Smooth muscle cell of the brain vasculature (primary cell): ENCODE measurements around the gene CBARP.

Experiments used
- DNase-seq: peaks from one replicate; pipeline ENCODE4 v3.0.0-alpha.2; 2012; ENCODE audit warnings: low read depth, low spot score

Gene CBARP

GRCh38 chr19:1275976-1276627 is 38.3 kb upstream of the CBARP start:
- DNase-seq, result no peak

DNA sequence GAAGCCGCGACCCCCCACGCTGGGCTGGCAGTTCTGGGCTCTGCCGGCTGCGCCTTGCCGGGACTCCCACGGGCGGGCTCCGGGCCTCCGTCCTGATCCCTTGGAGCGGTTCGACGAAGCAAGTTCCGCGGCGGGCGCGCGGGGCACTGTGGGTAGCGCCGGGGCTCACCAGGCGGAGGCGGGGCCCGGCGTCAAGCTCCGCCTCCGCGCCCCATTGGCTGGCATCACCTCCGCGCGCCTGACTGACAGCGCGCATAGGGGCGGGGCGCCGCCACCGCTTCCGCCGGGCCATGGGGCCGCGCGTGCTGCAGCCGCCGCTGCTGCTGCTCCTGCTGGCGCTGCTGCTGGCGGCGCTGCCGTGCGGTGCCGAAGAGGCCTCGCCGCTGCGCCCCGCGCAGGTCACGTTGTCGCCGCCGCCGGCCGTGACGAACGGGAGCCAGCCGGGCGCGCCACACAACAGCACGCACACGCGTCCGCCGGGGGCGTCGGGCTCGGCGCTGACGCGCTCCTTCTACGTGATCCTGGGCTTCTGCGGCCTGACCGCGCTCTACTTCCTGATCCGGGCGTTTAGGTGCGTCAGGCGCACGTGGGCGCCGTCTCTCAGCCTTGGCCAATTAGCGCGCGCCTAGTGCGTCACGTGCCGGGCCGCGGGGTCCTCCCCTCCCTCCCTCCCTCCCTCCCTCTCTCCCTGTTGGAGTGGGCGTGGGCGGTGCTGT is 37.6 kb upstream of the CBARP start, which contains the start of gene FAM174C:
FAM174C (plus strand) TSS at position 271 of the 716 bp plus-strand sequence; CDS start at position 291, 20 bp downstream.
- DNase-seq, result peak; percentile 92

DNA sequence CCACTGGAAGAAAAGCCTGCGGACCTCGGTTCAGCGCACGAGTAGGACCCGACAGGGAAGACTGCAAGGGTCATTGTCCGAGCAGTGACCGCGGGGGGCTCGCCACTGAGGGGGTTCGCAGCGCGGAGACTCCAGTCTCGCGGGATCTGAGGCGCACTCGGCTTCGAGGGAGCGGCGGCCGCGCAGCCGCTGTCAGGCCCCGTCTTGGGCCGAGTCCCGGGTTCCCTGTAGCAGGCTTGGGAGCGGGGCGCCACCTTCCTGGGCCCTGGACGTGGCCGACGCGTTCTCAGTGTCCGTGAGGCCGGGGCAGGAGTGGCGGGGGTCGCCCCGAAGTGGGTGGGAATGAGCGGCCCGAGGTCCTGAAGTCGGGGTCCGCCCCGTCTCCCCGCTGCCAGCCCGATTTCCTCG is 37.1 kb upstream of the CBARP start:
- no peak for DNase-seq

- DNase-seq, result no peak
These were observed 36.5 kb upstream of the CBARP start for GRCh38 chr19:1274081-1274851.

- DNase-seq, result no peak
These were observed 35.6 kb upstream of the CBARP start for GRCh38 chr19:1273263-1274041.

- no peak for DNase-seq
These were observed 34.8 kb upstream of the CBARP start for GRCh38 chr19:1272423-1273262.

- DNase-seq, result no peak
These were observed 34.0 kb upstream of the CBARP start for GRCh38 chr19:1271528-1272422.

- DNase-seq, result no peak
These were observed 33.2 kb upstream of the CBARP start for GRCh38 chr19:1270854-1271527.

- DNase-seq, result no peak
These were observed 32.5 kb upstream of the CBARP start for GRCh38 chr19:1270213-1270853.

DNA sequence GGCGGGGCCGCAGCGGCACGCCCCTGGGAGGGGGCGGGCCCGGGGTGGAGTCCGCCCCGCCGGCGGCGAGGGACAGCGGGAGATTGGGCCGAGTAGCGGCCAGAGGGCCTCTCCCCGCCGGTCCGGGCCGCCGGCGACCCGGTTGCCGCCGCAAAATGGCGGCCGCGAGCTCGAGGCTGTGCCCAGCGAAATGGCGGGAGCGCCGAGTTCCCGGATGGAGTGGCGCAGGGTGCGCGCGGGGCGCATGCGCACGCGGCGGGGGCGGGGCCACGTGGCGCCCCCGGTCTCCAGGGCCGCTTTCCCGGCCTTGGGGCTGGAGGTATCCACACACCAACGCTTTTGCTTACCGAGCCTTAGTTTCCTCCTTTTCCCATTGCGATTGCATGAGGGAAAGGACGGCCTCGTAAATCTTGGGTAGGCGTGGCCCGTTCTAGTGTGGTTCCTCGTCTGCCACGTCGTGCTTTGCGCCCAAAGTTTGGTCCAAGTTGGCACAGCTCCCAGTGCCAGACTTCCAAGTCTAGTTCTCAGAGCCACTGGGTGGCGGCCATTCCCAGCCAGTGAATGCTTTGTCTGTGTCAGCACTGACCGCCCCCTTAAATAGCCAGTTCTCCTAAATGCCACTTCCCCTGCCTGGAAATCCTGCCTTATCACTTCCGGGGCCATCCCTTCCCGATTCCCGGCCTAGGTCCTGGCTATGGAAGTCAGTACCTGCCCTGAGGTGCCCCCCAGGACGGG is 31.8 kb upstream of the CBARP start:
- DNase-seq, result no peak

GRCh38 chr19:1269065-1269477 is 31.3 kb upstream of the CBARP start, which contains the start of gene CIRBP:
Gene CIRBP, plus strand, starts transcription at chr19:1269332. Its CDS starts 1,602 bp downstream, at chr19:1270934.
- DNase-seq, result peak; percentile 97

- DNase-seq, result no peak
These were observed 30.6 kb upstream of the CBARP start for GRCh38 chr19:1268226-1269064.

DNA sequence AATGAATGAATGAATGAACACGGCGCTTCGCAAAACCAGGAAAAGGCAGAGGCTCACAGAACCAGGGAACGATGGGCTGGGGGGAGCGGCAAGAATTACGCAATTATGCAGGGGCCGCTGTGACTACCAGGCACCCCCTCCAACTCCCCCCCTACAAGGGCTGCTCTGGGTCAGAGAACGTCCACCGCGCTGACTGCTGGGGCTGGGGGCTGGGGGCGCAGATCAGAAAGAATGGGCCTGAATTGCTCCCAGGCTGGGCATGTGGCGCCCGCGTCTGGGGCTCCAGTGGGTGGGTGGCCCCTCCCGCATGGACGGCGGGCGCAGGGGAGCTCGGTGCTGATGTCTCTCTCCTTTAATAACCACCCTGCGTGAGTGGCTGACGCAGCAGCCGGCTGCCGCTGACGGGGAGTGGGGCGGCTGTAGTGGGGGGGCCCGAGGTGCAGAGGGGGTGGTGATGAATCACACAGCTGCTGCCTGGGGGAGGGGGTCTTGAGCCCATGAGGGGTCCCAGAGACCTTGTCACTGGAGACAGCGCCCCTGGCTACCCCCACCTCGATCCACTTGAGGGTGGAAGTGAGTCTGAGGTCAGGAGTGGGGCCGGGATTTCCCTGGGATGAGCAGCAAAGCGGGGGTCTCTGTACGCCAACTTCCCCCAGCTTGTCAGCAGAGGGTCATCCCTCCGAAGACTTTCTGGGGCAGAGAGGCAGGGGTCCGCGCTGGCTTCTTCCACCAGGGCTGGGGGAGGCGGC is 29.8 kb upstream of the CBARP start:
- no peak for DNase-seq

GRCh38 chr19:1266916-1267476 is 29.2 kb upstream of the CBARP start:
- DNase-seq, result no peak

DNA sequence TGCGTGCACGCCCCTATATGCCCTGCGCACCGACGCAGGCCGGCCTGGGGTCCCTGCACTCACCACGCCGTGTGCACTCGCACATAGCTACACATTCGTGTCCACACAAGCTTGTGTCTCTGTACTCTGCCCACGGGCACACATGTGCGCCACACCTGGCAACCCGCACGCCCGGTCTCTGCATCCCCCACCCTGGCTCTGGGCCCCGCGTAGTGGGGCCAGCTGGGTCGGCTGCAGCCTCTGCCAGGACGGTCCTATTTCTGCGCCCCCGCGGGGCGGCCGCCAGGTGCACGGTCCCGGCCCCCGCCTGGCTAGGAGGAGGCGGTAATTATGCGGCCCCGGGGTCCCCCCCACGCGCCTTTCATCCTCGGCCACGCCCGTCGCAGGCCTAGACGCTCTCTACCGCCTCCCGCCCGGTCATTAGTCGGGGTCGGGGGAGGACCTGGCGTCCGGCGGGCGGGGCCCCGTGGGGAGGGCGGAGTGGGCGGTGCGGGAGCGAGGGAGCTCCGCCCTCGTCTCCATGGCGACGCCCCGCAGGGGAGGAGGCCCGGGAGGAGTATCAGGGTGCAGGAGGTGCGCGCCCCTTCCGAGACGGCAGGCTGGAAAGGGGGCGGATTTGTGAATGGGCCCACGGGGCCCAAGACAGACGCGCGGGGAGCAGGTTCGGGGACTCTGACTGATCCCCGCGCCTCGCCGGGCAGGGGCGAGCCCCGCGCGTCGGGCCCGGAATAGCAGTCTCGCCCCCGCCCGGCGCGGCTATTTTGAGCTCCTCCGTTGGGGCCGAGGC is 28.5 kb upstream of the CBARP start:
- no peak for DNase-seq
